HEK293 (cell line): Measurements from ENCODE around the gene RHOG.

ENCODE experiments used
- CTCF ChIA-PET: fragments of 350-600 bp; formaldehyde crosslinking; extraction: SDS; loops from one replicate; lab custom pipeline; 2021; ENCODE audit warnings: antibody characterized with exemption; lab: Yijun Ruan, JAX
- POLR2A ChIA-PET: fragments of 300-600 bp; formaldehyde crosslinking; extraction: SDS; loops from one replicate; lab custom pipeline; 2020; ENCODE audit warnings: antibody characterized with exemption, inconsistent platforms; lab: Yijun Ruan, JAX
- H3K27ac ChIP-seq: fragments of 200-500 bp; sonication (Bioruptor generic); 2 replicates; pipeline ENCODE4 v1.5.1; 2014; ENCODE audit warnings: low read depth, low read length, control low read depth, inconsistent platforms; ENCODE audit errors: extremely low read depth
- H3K36me3 ChIP-seq, 2 experiments: fragments of 200-500 bp in 1 of 2; sonication (Bioruptor generic) in 1 of 2; 1 replicate in 1 of 2; 2 replicates in 1 of 2; pipeline ENCODE4 v1.5.1; 2014 to 2017; ENCODE audit warnings: inconsistent platforms in 2 of 2, low read length in 2 of 2; ENCODE audit not compliant: control insufficient read depth in 2 of 2, insufficient read depth in 1 of 2
- H3K4me1 ChIP-seq: fragments of 200-500 bp; sonication (Bioruptor generic); 2 replicates; pipeline ENCODE4 v1.5.1; 2014; ENCODE audit warnings: mild to moderate bottlenecking, low read length, inconsistent platforms; ENCODE audit not compliant: control insufficient read depth, insufficient read depth
- H3K4me3 ChIP-seq: 2 replicates; pipeline ENCODE4 v1.5.1; 2011; ENCODE audit warnings: low read depth, mild to moderate bottlenecking, control low read depth, low read length, moderate library complexity
- H3K9me3 ChIP-seq: fragments of 200-500 bp; sonication (Bioruptor generic); 2 replicates; pipeline ENCODE4 v1.5.1; 2014; ENCODE audit warnings: low read depth, low read length, inconsistent platforms; ENCODE audit not compliant: control insufficient read depth, insufficient read depth
- KLF8 ChIP-seq: fragments of 450-650 bp; formaldehyde crosslinking; IDR thresholded peaks from 2 replicates; pipeline ENCODE4 v1.5.1; 2016; ENCODE audit warnings: missing biosample characterization, missing genetic modification characterization
- MEIS1 ChIP-seq: sonication (generic); formaldehyde crosslinking; IDR thresholded peaks from 2 replicates; pipeline ENCODE4 v1.8.1; 2022; ENCODE audit warnings: missing genetic modification reagents, mild to moderate bottlenecking, borderline replicate concordance
- MZF1 ChIP-seq: fragments of 450-650 bp; formaldehyde crosslinking; IDR thresholded peaks from 2 replicates; pipeline ENCODE4 v1.5.1; 2017; ENCODE audit warnings: missing biosample characterization, missing genetic modification characterization, borderline replicate concordance
- PBX3 ChIP-seq: sonication (generic); formaldehyde crosslinking; IDR thresholded peaks from 2 replicates; pipeline ENCODE4 v1.8.1; 2022; ENCODE audit warnings: mild to moderate bottlenecking, moderate library complexity, missing genetic modification reagents
- RBAK ChIP-seq: fragments of 450-650 bp; formaldehyde crosslinking; IDR thresholded peaks from 2 replicates; pipeline ENCODE4 v1.5.1; 2016; ENCODE audit warnings: missing biosample characterization, missing genetic modification characterization
- SETDB1 ChIP-seq: IDR thresholded peaks from one replicate; pipeline ENCODE4 v1.6.1; 2017; ENCODE audit warnings: mild to moderate bottlenecking, low read length, moderate library complexity, mixed read lengths; ENCODE audit not compliant: insufficient read length
- SP7 ChIP-seq: fragments of 450-650 bp; formaldehyde crosslinking; IDR thresholded peaks from 2 replicates; pipeline ENCODE4 v1.5.1; 2016; ENCODE audit warnings: missing biosample characterization, missing genetic modification characterization
- ZBTB6 ChIP-seq: fragments of 450-650 bp; formaldehyde crosslinking; IDR thresholded peaks from 2 replicates; pipeline ENCODE4 v1.5.1; 2017; ENCODE audit warnings: missing biosample characterization, missing genetic modification characterization
- ZEB2 ChIP-seq: fragments of 450-650 bp; formaldehyde crosslinking; IDR thresholded peaks from 2 replicates; pipeline ENCODE4 v1.5.1; 2016; ENCODE audit warnings: missing biosample characterization, missing genetic modification characterization
- ZNF10 ChIP-seq: fragments of 450-650 bp; formaldehyde crosslinking; IDR thresholded peaks from 2 replicates; pipeline ENCODE4 v1.5.1; 2017; ENCODE audit warnings: missing biosample characterization, missing genetic modification characterization
- ZNF266 ChIP-seq: fragments of 450-650 bp; formaldehyde crosslinking; IDR thresholded peaks from 2 replicates; pipeline ENCODE4 v1.5.1; 2016; ENCODE audit warnings: missing biosample characterization, missing genetic modification characterization, low read depth
- ZNF391 ChIP-seq: fragments of 450-650 bp; formaldehyde crosslinking; IDR thresholded peaks from 2 replicates; pipeline ENCODE4 v1.5.1; 2016; ENCODE audit warnings: low read depth, missing biosample characterization, missing genetic modification characterization, borderline replicate concordance
- ZNF600 ChIP-seq: fragments of 450-650 bp; formaldehyde crosslinking; IDR thresholded peaks from 2 replicates; pipeline ENCODE4 v1.5.1; 2016; ENCODE audit warnings: missing biosample characterization, missing genetic modification characterization
- ZNF692 ChIP-seq: fragments of 450-650 bp; formaldehyde crosslinking; IDR thresholded peaks from 2 replicates; pipeline ENCODE4 v1.5.1; 2016; ENCODE audit warnings: missing biosample characterization, missing genetic modification characterization
- ZSCAN18 ChIP-seq: fragments of 450-650 bp; formaldehyde crosslinking; IDR thresholded peaks from 2 replicates; pipeline ENCODE4 v1.5.1; 2016; ENCODE audit warnings: missing biosample characterization, missing genetic modification characterization
- TF ChIP-seq, protein P1 (sequence below): fragments of 450-650 bp; formaldehyde crosslinking; IDR thresholded peaks from 2 replicates; pipeline ENCODE4 v1.5.1; 2016; ENCODE audit warnings: missing biosample characterization, missing genetic modification characterization

RHOG gene

DNA sequence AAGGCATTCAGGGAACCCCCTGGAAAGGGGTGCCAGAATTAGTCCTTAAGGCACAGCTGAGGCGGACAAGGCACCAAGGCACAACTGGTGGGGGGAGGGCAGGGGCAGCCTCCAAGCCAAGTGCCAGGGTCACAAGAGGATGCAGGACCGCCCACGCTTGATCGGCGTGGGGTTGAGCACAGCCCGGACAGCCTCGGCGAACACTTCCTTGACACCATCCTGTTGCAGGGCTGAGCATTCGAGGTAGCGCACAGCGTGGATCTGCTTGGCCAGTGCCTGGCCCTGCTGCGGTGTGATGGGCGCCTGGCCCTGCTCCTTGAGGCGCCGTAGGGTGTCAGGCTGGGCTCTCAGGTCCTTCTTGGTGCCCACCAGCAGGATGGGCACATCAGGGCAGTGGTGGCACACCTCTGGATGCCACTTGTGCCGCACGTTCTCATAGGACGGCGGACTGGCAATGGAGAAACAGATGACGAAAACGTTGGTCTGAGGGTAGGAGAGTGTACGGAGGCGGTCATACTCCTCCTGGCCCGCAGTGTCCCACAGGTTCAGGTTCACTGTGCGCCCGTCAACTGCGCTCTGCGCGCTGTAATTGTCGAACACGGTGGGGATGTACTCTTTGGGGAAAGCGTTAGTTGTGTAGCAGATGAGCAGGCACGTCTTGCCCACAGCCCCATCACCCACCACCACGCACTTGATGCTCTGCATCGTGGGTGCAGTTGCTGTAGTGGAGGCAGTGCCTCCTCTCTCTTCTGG, 13.1 kb downstream of the RHOG start:
- CTCF ChIA-PET, result no interaction called here
- POLR2A ChIA-PET, result no interaction called here
- Histone ChIP-seq H3K4me1 (no peaks in the 10 kb centered on the region), H3K27ac (no peak overlapping the region), H3K36me3 (peaks cover 0 to 66% of the 10 kb centered on the region in 2 experiments; a peak in 2 of 3 replicates), H3K9me3 (no peaks in the 10 kb centered on the region), H3K4me3 (no peak overlapping the region)
- TF ChIP-seq SP7 (tag by site-specific recombination) (no peak), ZNF10 (tag by site-specific recombination) (no peak), ZNF692 (tag by site-specific recombination) (no peak), ZEB2 (tag by site-specific recombination) (no peak), RBAK (tag by site-specific recombination) (no peak), ZNF600 (tag by site-specific recombination) (no peak), ZBTB6 (tag by site-specific recombination) (no peak), SETDB1 (no peak), MEIS1 (CRISPR knock-in tag) (no peak)
- TF ChIP-seq, protein P1, sequence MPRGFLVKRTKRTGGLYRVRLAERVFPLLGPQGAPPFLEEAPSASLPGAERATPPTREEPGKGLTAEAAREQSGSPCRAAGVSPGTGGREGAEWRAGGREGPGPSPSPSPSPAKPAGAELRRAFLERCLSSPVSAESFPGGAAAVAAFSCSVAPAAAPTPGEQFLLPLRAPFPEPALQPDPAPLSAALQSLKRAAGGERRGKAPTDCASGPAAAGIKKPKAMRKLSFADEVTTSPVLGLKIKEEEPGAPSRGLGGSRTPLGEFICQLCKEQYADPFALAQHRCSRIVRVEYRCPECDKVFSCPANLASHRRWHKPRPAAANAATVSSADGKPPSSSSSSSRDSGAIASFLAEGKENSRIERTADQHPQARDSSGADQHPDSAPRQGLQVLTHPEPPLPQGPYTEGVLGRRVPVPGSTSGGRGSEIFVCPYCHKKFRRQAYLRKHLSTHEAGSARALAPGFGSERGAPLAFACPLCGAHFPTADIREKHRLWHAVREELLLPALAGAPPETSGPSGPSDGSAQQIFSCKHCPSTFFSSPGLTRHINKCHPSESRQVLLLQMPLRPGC (tag by site-specific recombination), result no peak

GRCh38 chr11:3826721-3827120, 14.0 kb downstream of the RHOG start:
- no peaks in the 10 kb centered on the region for H3K4me1 ChIP-seq
- CTCF ChIA-PET, result interaction anchor here (0.9 kb wide), 1 partner anchor 23 kb away, joined by 3 read pairs; no protein-coding TSS in a partner anchor
- no peak overlapping the region for H3K27ac ChIP-seq
- peaks cover 0 to 60% of the 10 kb centered on the region in 2 experiments; a peak in 2 of 3 replicates for H3K36me3 ChIP-seq
- no peaks in the 10 kb centered on the region for H3K9me3 ChIP-seq
- TF ChIP-seq PBX3 (CRISPR knock-in tag), result no peak
- TF ChIP-seq ZSCAN18 (tag by site-specific recombination), result no peak
- TF ChIP-seq KLF8 (tag by site-specific recombination), result no peak
- TF ChIP-seq ZNF266, result no peak
- no peak for TF ChIP-seq MZF1 (tag by site-specific recombination)
- TF ChIP-seq ZNF391 (tag by site-specific recombination), result no peak
- POLR2A ChIA-PET, result interaction anchor here (1.2 to 2.8 kb wide), 2 partner anchors 14 to 22 kb away, joined by 3 to 14 read pairs; partner anchors contain the start of gene RHOG
- no peak overlapping the region for H3K4me3 ChIP-seq
